HepG2 (cell line): ENCODE results near the gene TSG101. TPM values are rescaled to one million over a fixed set of nuclear protein-coding genes. Genes with fewer than 3 reads are reported as not detected.

Source experiments
- ATAC-seq: fragments of 200-7000 bp; cut with Tn5 transposase; 3 replicates; pipeline ENCODE4 v1.9.1; 2020; ENCODE audit warnings: mild to moderate bottlenecking, moderate library complexity
- BruUV-seq: library from RNA; stranded (reverse); fragments of 400-500 nt; replicated peaks from 2 replicates; lab custom pipeline; 2021; lab: Mats Ljungman, UMichigan
- CTCF ChIA-PET: fragments of 300-600 bp; formaldehyde crosslinking; extraction: SDS; loops from one replicate; lab custom pipeline; 2021; ENCODE audit warnings: low total read pairs, inconsistent platforms, low intra/inter-chr PET ratio; lab: Yijun Ruan, JAX
- POLR2A ChIA-PET: fragments of 350-600 bp; sonication (Branson Sonifier 250); formaldehyde crosslinking; loops from one replicate; lab custom pipeline; 2020; ENCODE audit warnings: antibody characterized with exemption, inconsistent platforms; lab: Yijun Ruan, JAX
- DNase-seq: peaks from one replicate; pipeline ENCODE4 v3.0.0-alpha.2; 2015; ENCODE audit warnings: low spot score
- FAIRE-seq: peaks from 3 replicates; lab custom pipeline; 2011; peaks lifted over from hg19 to GRCh38; lab: Jason Lieb, UNC
- H2AFZ ChIP-seq: one replicate; pipeline ENCODE4 v1.6.1; 2011; ENCODE audit warnings: low read length, inconsistent platforms
- H3K27ac ChIP-seq: fragments of 300-600 bp; 3 replicates; pipeline ENCODE4 v1.8.0; 2011; ENCODE audit warnings: mixed run types, mild to moderate bottlenecking, mixed read lengths, low read length, inconsistent platforms; ENCODE audit not compliant: insufficient read depth; ENCODE audit errors: extremely low read length
- H3K27me3 ChIP-seq, 2 experiments: fragments of 200-600 bp in 1 of 2; 2 replicates in 1 of 2; 3 replicates in 1 of 2; pipeline versions ENCODE4 v1.6.0 to v1.8.0; 2011; ENCODE audit warnings: low read length in 2 of 2, mild to moderate bottlenecking in 2 of 2, moderate library complexity in 2 of 2, inconsistent platforms in 1 of 2; ENCODE audit not compliant: insufficient read depth in 2 of 2, control insufficient read depth in 1 of 2
- H3K36me3 ChIP-seq, 2 experiments: fragments of 200-600 bp in 1 of 2; replicated peaks in 1 of 2; 2 replicates in 1 of 2; 3 replicates in 1 of 2; pipeline versions ENCODE4 v1.5.1 to v1.8.0; 2011; ENCODE audit warnings: low read length in 2 of 2, inconsistent platforms in 1 of 2; ENCODE audit not compliant: insufficient read depth in 2 of 2, control insufficient read depth in 1 of 2
- H3K4me1 ChIP-seq: 2 replicates; pipeline ENCODE4 v1.5.1; 2012; ENCODE audit warnings: low read length, inconsistent platforms; ENCODE audit not compliant: insufficient read depth
- H3K4me2 ChIP-seq: 2 replicates; pipeline ENCODE4 v1.6.0; 2011; ENCODE audit warnings: low read depth, low read length, inconsistent platforms
- H3K4me3 ChIP-seq, 3 experiments: fragments of 200-600 bp in 1 of 3; sonication (generic), shearing (Covaris generic) in 1 of 3; replicated peaks in 1 of 3; 2 replicates each; pipeline ENCODE4 v1.5.1; 2011 to 2016; ENCODE audit warnings: low read length in 3 of 3, inconsistent platforms in 2 of 3, low read depth in 2 of 3, mild to moderate bottlenecking in 2 of 3, control low read depth in 1 of 3, mixed read lengths in 1 of 3; ENCODE audit not compliant: insufficient read depth in 1 of 3
- H3K79me2 ChIP-seq: one replicate; pipeline ENCODE4 v1.6.1; 2011; ENCODE audit warnings: low read length, inconsistent platforms; ENCODE audit not compliant: insufficient read depth
- H3K9ac ChIP-seq: 2 replicates; pipeline ENCODE4 v1.6.0; 2011; ENCODE audit warnings: mild to moderate bottlenecking, low read depth, low read length, inconsistent platforms; ENCODE audit not compliant: insufficient read depth
- H3K9me3 ChIP-seq: 2 replicates; pipeline ENCODE4 v1.5.1; 2012; ENCODE audit warnings: mild to moderate bottlenecking, low read length
- H4K20me1 ChIP-seq: 2 replicates; pipeline ENCODE4 v1.6.0; 2011; ENCODE audit warnings: inconsistent platforms, mild to moderate bottlenecking, low read length, moderate library complexity; ENCODE audit not compliant: insufficient read depth
- HDAC6 ChIP-seq: fragments of 200-600 bp; sonication (generic); IDR thresholded peaks from 2 replicates; pipeline ENCODE4 v1.7.0; 2017; ENCODE audit warnings: mild to moderate bottlenecking, antibody characterized with exemption, low read length, low read depth
- LBX2 ChIP-seq: sonication (generic); formaldehyde crosslinking; IDR thresholded peaks from 2 replicates; pipeline ENCODE4 v1.5.0; 2020; ENCODE audit warnings: missing genetic modification reagents, mild to moderate bottlenecking, borderline replicate concordance
- ZBTB14 ChIP-seq: sonication (generic); formaldehyde crosslinking; IDR thresholded peaks from 2 replicates; pipeline ENCODE4 v1.4.0; 2020; ENCODE audit warnings: missing genetic modification reagents
- ZNF138 ChIP-seq: sonication (generic); formaldehyde crosslinking; IDR thresholded peaks from 2 replicates; pipeline ENCODE4 v1.5.0; 2020; ENCODE audit warnings: mild to moderate bottlenecking, low read depth, missing genetic modification reagents
- WGBS: methylation state at CpG from one replicate; pipeline ENCODE4 v1.1.6; 2017; ENCODE audit warnings: low lambda C conversion rate; 5-methylcytosine and 5-hydroxymethylcytosine counted together
- in situ Hi-C: cut with HindIII; loops from 2 replicates; pipeline ENCODE4 v1.10.0; 2017; ENCODE audit warnings: low pct_unique_long_range_greater_than_20kb; ENCODE audit not compliant: extremely low pct_ligation_motif_present
- intact Hi-C: fragments of 100-400 bp; cut with micrococcal nuclease; formaldehyde crosslinking; loops from one replicate; pipeline ENCODE4 v1.10.0; 2022; ENCODE audit not compliant: unreplicated experiment
- polyA plus RNA-seq, 8 experiments: library from polyadenylated mRNA; depleted of rRNA in 3 of 8; stranded (reverse) in 7 of 8; unstranded in 1 of 8; fragments of >200 nt; fragmentation: Illumina TruSeq in 4 of 8; extraction: Trizol in 4 of 8; gene quantifications; 2 replicates each; pipeline versions ENCODE4 v1.2.1 to v1.2.3, GENCODE V29; 2011 to 2016; ENCODE audit warnings: low read depth in 4 of 8, missing spikeins in 1 of 8, mixed read lengths in 1 of 8; ENCODE audit not compliant: insufficient read depth in 1 of 8
- total RNA-seq, 5 experiments: library from RNA; depleted of rRNA; stranded (reverse); fragments of >200 nt; fragmentation: Illumina TruSeq; extraction: Trizol; gene quantifications; 2 replicates each; pipeline ENCODE4 v1.2.3, GENCODE V29; 2016; ENCODE audit warnings: low read depth in 1 of 5

TSG101 gene
- total and polyA plus RNA-seq, 2 of the 13 experiments (the other 11 are each of a cell fraction or from before 2014, with no cell fraction given) = 69.3 to 206 TPM

- no peak for DNase-seq
- no TSS peak for BruUV-seq
- TF ChIP-seq HDAC6 = no peak
- TF ChIP-seq, all 625 proteins: peak for 0
- CTCF ChIA-PET = no interaction called here
- Histone ChIP-seq H3K4me2 (no peak overlapping the region), H2AFZ (no peak overlapping the region), H3K9me3 (no peaks in the 10 kb centered on the region), H3K4me3 (no peak overlapping the region), H3K9ac (no peak overlapping the region), H3K79me2 (no peaks in the 10 kb centered on the region), H3K36me3 (peaks cover 0 to 2% of the 10 kb centered on the region in 2 experiments; a peak in 2 of 5 replicates), H3K27ac (no peak overlapping the region), H4K20me1 (no peaks in the 10 kb centered on the region), H3K4me1 (no peaks in the 10 kb centered on the region), H3K27me3 (no peaks in the 10 kb centered on the region)
- in situ Hi-C loops (no loop called here), intact Hi-C loops (no loop called here)
- POLR2A ChIA-PET = no interaction called here
- FAIRE-seq (no peak), ATAC-seq (no peak)
- 100% methylated on average over 2 of the region's 2 CpGs for WGBS
Measured at GRCh38 chr11:18563090-18563730, 36.5 kb upstream of the TSG101 start.

GRCh38 chr11:18548001-18548400 is 21.3 kb upstream of the TSG101 start:
- ChIA-PET POLR2A (interaction anchor here (1.4 kb wide), 1 partner anchor 21 kb away, joined by 4 read pairs; the partner anchor contains the start of gene TSG101), CTCF (no interaction called here)
- DNase-seq = no peak
- 87% methylated on average over 2 of the region's 2 CpGs for WGBS
- intact Hi-C loops (no loop called here), in situ Hi-C loops (loop anchor here (10.0 kb wide), 1 partner anchor 187 kb away; no protein-coding TSS in a partner anchor)
- Histone ChIP-seq H3K9ac (no peak overlapping the region), H3K36me3 (peaks cover 3 to 21% of the 10 kb centered on the region in 2 experiments; a peak in 2 of 5 replicates), H3K27ac (no peak overlapping the region), H2AFZ (no peak overlapping the region), H3K9me3 (no peaks in the 10 kb centered on the region), H3K79me2 (no peaks in the 10 kb centered on the region), H3K27me3 (no peaks in the 10 kb centered on the region), H3K4me3 (no peak overlapping the region), H3K4me2 (no peak overlapping the region), H3K4me1 (no peaks in the 10 kb centered on the region), H4K20me1 (no peaks in the 10 kb centered on the region)
- no TSS peak for BruUV-seq
- TF ChIP-seq ZBTB14 (CRISPR knock-in tag) (no peak), LBX2 (no peak), ZNF138 (no peak)
- no peak for FAIRE-seq
- ATAC-seq = no peak
